ENCODE results near the gene WDR4.
"Not testable (repeated sequence)": the region's sequence is repeated elsewhere in the genome, so short reads cannot be mapped to it uniquely, and the experiment has no call there.

WDR4 gene

GRCh38 chr21:42837421-42838211 lies 41.7 kb downstream of the WDR4 start:
- no peak for DNase-seq

DNA sequence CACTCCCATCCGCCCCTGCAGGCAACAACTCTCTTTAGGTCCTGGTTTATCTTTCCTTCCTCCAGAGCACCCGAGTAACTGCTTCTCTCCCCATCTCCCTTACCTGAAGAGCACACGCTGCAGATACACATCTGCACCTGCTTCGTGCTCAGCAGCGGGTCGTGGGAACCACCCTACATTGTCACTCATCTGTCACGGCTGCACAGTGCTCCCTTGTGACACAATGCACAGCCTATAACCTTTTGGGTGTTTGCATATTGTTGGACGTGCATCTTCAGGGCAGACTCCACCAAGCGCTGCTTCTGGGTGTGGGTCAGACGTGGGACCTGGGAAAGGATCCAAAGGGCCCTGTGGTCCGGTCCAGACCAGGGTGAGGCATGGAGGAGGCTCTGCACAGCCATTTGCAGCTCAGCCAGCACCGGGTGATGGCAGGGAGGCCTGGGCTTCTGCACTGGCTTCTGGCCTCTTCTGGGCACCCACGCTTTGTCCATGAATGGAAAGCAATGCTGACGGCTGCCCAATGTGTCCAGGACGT lies 42.5 kb downstream of the WDR4 start:
- DNase-seq, result no peak

GRCh38 chr21:42836402-42836666 lies 43.0 kb downstream of the WDR4 start:
- no peak for DNase-seq

- DNase-seq, result no peak
These were observed 43.5 kb downstream of the WDR4 start for GRCh38 chr21:42835611-42836401.

GRCh38 chr21:42835211-42835610 lies 44.1 kb downstream of the WDR4 start:
- DNase-seq, result no peak

DNA sequence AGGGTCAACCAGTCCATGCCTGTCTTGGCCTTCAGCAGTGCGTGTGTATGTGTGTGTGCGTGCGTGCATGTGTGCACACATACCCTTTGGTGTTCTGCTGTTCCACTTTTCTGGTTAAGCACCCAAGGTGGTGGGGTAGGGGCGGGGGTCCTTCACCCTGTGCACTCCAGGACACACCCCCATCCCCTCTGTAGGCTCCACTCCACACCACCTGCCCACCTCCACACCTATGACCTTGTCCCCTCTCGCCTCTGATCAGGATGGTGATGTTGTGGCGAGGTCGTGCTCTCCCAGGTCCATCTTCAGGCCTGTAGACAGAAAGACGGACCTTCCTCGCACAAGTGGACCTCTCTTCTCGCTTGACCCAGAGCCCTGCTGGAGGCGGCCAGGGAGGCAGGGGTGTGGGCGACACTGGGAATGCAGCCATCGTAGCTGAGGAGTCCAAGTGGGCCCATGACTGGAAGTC lies 44.6 kb downstream of the WDR4 start:
- DNase-seq, result no peak

DNA sequence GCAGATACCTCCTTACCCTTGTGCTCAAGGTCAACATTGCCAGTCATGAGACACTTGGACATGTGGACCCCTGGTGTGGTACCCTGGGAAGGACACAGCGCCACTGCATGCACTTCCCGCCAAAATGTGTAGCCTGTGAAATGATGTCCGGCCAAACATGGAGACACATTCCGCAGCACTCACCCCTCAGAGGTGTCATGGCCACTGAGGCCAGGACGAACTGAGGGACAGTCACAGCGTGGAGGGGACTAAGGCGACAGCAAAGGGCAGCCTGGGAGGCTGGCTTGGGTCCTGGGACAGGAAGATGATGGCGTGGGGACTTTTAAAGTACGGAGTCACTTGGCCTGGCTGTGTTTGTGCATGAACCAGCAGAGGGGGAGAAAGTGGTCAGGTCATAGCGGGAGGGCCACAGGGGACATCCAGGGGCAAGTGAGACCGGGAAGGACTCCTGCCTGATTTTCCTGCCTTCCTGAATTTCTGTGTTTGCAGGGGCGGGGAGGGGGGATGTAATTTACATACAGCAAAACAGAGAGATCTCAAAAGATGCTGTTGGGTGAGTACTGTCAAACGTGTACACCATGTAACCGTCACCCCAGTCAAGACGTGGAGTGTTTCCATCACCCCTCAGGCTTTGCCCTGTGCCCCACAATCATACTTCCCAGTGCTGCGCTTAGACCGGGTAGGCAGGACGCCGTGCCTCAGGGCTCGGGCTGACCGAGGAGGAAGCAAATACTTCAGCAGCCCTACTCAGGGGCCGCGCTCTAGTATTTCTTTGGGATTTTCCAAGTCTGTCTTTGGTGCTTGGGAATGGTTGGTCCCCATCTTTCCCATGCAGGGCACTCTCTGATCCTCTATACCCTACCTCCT lies 45.2 kb downstream of the WDR4 start:
- DNase-seq, result no peak

DNA sequence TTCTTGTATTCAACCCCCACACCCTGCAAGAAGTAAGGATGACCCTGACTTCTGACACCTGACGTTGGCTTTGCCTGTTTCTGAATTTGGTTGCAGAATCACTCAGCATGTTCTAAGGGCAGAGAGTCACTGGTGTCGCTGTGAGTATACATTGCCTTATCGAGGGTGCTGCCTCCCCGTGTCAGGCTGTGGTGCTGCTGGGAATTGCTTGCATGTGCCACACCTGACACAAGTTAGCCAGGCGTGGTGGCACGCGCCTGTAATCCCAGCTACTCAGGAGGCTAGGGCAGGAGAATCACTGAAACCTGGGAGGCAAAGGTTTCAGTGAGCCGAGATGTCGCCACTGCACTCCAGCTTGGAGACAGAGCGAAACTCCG lies 45.9 kb downstream of the WDR4 start:
- peak; percentile 56 for DNase-seq

- DNase-seq, result not testable (repeated sequence)
These were observed 47.1 kb downstream of the WDR4 start for GRCh38 chr21:42832321-42832630.

GRCh38 chr21:42830456-42831455 lies 48.6 kb downstream of the WDR4 start:
- DNase-seq, result peak; percentile 5

GRCh38 chr21:42829954-42830353 lies 49.4 kb downstream of the WDR4 start:
- DNase-seq, result no peak

GRCh38 chr21:42829417-42829816 lies 49.9 kb downstream of the WDR4 start:
- no peak for DNase-seq

DNA sequence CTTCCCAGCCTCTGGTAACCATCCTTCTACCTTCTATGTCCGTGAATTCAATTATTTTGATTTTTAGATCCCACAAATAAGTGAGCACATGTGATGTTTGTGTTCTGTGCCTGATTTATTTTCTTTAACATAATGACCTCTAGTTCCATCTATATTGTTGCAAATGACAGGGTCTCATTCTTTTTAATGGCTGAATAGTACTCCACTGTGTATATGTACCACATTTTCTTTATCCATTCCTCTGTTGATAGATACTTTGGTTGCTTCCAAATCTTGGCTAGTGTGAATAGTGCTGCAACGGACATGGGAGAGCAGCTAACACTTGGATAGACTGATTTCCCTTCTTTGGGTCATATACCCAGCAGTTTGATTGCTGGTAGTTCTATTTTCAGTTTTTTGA lies 51.8 kb downstream of the WDR4 start:
- DNase-seq, result no peak

- DNase-seq, result no peak
These were observed 58.5 kb downstream of the WDR4 start for GRCh38 chr21:42820616-42821465.

GRCh38 chr21:42819861-42820615 lies 59.3 kb downstream of the WDR4 start:
- no peak for DNase-seq

- DNase-seq, result peak; percentile 70
These were observed 61.0 kb downstream of the WDR4 start for GRCh38 chr21:42818328-42818749.

- DNase-seq, result no peak
These were observed 64.1 kb downstream of the WDR4 start for GRCh38 chr21:42815217-42815616.

DNA sequence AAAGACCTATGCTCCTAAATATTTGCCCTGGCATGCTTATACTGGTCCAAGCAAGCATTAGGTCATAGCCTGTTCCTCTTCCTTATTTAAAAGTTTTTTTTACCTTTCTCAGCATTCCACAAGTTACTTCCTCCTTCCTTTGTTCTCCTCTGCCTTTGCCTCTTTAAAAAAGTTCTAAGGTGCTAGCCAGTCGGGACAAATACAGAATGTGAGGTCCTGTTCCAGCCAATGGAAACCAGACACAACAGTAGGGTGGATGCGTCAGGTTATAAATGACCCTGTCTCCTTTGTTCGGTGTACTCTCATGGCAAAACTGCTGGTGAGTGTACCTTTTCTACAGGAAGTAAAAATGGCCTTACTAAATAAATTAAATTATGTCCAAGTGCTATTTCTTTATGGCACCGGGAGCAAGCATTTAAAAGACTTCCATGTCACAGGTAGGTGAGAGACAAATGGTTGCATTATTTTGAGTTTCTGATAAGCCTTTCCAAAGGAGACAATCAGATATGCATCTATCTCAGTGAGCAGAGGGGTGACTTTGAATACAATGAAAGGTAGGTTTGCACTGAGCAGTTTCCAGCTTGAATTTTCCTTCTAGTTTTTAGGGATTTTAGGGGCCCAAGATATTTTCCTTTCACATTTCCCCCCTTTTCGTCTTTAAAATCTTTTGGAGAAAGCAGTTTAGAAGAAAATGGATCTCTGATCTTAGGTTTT lies 66.7 kb downstream of the WDR4 start:
- not testable (repeated sequence) for DNase-seq

GRCh38 chr21:42811960-42812359 lies 67.4 kb downstream of the WDR4 start:
- DNase-seq, result no peak
